SK-N-MC (cell line): Measurements from ENCODE around the gene JAKMIP1.

Experiments
- EZH2 ChIP-seq: fragments of 200-600 bp; sonication (generic); IDR thresholded peaks from one replicate; pipeline ENCODE4 v1.6.1; 2017; ENCODE audit warnings: antibody characterized with exemption
- FOXP2 ChIP-seq: optimal IDR thresholded peaks from 2 replicates; pipeline ENCODE3; 2011; ENCODE audit warnings: mild to moderate bottlenecking, moderate library complexity; ENCODE audit not compliant: insufficient read depth; ENCODE audit errors: extremely low read length, control extremely low read depth
- POLR2AphosphoS5 ChIP-seq: IDR thresholded peaks from 2 replicates; pipeline ENCODE4 v1.6.1; 2012; ENCODE audit warnings: mild to moderate bottlenecking, low read depth, low read length, borderline replicate concordance

GRCh38 chr4:6107886-6108285, 92.5 kb downstream of the JAKMIP1 start:
- TF ChIP-seq POLR2AphosphoS5 = no peak
- no peak for TF ChIP-seq EZH2
- no peak for TF ChIP-seq FOXP2
